ENCODE data around the gene CHTF18. TPM values are rescaled to one million over a fixed set of nuclear protein-coding genes. Genes with fewer than 3 reads are reported as not detected.

CHTF18 gene
- total RNA-seq, 1 experiment from 2014 or later = 120 TPM

DNA sequence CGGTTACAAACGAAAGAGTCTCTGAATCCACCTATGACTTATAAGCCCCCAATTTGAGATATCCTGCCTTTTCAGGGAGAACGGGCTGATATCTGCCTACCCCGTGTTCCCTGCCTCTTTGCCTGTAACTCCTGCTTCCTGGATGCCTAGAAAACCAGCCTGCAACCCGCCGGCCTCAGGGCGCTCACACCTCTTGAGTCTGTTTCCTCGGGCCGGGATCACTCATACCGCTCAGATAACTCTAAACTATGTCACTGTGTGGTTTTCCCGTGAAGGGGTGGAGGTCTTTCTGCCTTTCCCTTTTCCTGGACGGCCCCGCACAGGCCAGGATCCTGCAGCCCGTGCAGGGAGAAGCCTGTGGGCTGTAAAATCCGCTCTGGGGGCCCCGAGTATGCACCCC, 10.6 kb upstream of the CHTF18 start:
- H2AFZ ChIP-seq (ENCODE audit: low read length) = no peak overlapping the region

More for the DNA sequence above, 10.6 kb upstream of the CHTF18 start:
- no peak overlapping the region for H3K4ac ChIP-seq (ENCODE audit: low read depth, low read length)
- H3K14ac ChIP-seq (ENCODE audit: insufficient read depth, low read length) = no peak overlapping the region
- no CpG with 5 or more reads among the region's 16 CpGs for WGBS (ENCODE audit: extremely low coverage, insufficient read length, low lambda C conversion rate)
- no peak overlapping the region for H2AK5ac ChIP-seq (ENCODE audit: insufficient read length, low read length)
- no peaks in the 10 kb centered on the region for H3K4me1 Mint-ChIP-seq
- no peak overlapping the region for H4K8ac ChIP-seq (replicated peaks; ENCODE audit: insufficient read length, low read depth, low read length)
- H3K23ac ChIP-seq (ENCODE audit: insufficient read length, low read depth, low read length) = no peak overlapping the region
- peaks cover 3% of the 10 kb centered on the region for H4K20me1 ChIP-seq (ENCODE audit: control insufficient read depth, insufficient read depth, insufficient read length)
- no peak overlapping the region for H4K91ac ChIP-seq (ENCODE audit: insufficient read length, low read depth, low read length)
- DNase-seq = no peak
- H2BK12ac ChIP-seq (ENCODE audit: insufficient read length, low read depth, low read length) = no peak overlapping the region
- H3K4me3 Mint-ChIP-seq = no peak overlapping the region
- H3K23me2 ChIP-seq (ENCODE audit: insufficient read length, low read depth, low read length, poor library complexity, severe bottlenecking) = no peaks in the 10 kb centered on the region
- H2BK120ac ChIP-seq (ENCODE audit: low read depth, low read length, poor library complexity, severe bottlenecking) = no peak overlapping the region
- no peak overlapping the region for H3K18ac ChIP-seq (ENCODE audit: insufficient read length, low read depth, low read length)
- H3K9ac ChIP-seq (ENCODE audit: extremely low read depth, insufficient read length, low read length) = no peak overlapping the region
- H3K56ac ChIP-seq (ENCODE audit: insufficient read length, low read depth, low read length) = no peak overlapping the region
- H3T11ph ChIP-seq (ENCODE audit: low read length) = no peak overlapping the region
- no peaks in the 10 kb centered on the region for H3K36me3 Mint-ChIP-seq (ENCODE audit: insufficient read depth in 1 of 3, low read depth in 3 of 3)
- TF ChIP-seq, protein P1, sequence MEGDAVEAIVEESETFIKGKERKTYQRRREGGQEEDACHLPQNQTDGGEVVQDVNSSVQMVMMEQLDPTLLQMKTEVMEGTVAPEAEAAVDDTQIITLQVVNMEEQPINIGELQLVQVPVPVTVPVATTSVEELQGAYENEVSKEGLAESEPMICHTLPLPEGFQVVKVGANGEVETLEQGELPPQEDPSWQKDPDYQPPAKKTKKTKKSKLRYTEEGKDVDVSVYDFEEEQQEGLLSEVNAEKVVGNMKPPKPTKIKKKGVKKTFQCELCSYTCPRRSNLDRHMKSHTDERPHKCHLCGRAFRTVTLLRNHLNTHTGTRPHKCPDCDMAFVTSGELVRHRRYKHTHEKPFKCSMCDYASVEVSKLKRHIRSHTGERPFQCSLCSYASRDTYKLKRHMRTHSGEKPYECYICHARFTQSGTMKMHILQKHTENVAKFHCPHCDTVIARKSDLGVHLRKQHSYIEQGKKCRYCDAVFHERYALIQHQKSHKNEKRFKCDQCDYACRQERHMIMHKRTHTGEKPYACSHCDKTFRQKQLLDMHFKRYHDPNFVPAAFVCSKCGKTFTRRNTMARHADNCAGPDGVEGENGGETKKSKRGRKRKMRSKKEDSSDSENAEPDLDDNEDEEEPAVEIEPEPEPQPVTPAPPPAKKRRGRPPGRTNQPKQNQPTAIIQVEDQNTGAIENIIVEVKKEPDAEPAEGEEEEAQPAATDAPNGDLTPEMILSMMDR (conservative IDR thresholded peaks at IDR 0.05) = no peak
- H3K4me2 ChIP-seq (ENCODE audit: insufficient read depth, insufficient read length, low read length) = no peak overlapping the region
- no peaks in the 10 kb centered on the region for H3K79me1 ChIP-seq (ENCODE audit: insufficient read depth, low read depth, low read length, poor library complexity, severe bottlenecking)
- H3K27ac ChIP-seq (ENCODE audit: insufficient read length, low read depth, low read length) = no peak overlapping the region
- no peaks in the 10 kb centered on the region; the same call in 1 of the 2 replicates for H3K27me3 ChIP-seq (ENCODE audit: insufficient read depth, low read length)
- no peaks in the 10 kb centered on the region for H3K4me1 ChIP-seq (ENCODE audit: insufficient read depth, low read length)
- 0 out of 7 replicates have a peak overlapping the region, but pooled peaks of 1 of the 3 experiments have one; percentile 41 for H3K27ac Mint-ChIP-seq
- H3K27me3 Mint-ChIP-seq (ENCODE audit: low read depth) = peaks cover 31% of the 10 kb centered on the region
- H4K5ac ChIP-seq (ENCODE audit: insufficient read length, low read depth, low read length) = no peak overlapping the region
- no peaks in the 10 kb centered on the region for H3K9me3 Mint-ChIP-seq
- no peak overlapping the region for H2BK15ac ChIP-seq (ENCODE audit: low read depth, low read length)
- no peaks in the 10 kb centered on the region for H3K79me2 ChIP-seq (ENCODE audit: insufficient read depth, low read length)
- no peaks in the 10 kb centered on the region for H3K9me3 ChIP-seq (ENCODE audit: control insufficient read depth, low read depth, low read length)
- no peak overlapping the region for H2BK20ac ChIP-seq (ENCODE audit: low read depth, low read length, poor library complexity, severe bottlenecking)
- no peak overlapping the region for H2BK5ac ChIP-seq (ENCODE audit: insufficient read length, low read length)
